WTC11 (cell line): ENCODE measurements around the gene FFAR1.

Experiments
- AFF4 ChIP-seq: sonication (generic); formaldehyde crosslinking; IDR thresholded peaks from 2 replicates; pipeline ENCODE4 v1.8.1; 2023; ENCODE audit warnings: mild to moderate bottlenecking, missing genetic modification reagents, borderline replicate concordance
- ATF2 ChIP-seq: sonication (generic); formaldehyde crosslinking; IDR thresholded peaks from 2 replicates; pipeline ENCODE4 v1.8.1; 2022; ENCODE audit warnings: low read depth, missing genetic modification reagents, borderline replicate concordance
- CBFB ChIP-seq: sonication (generic); formaldehyde crosslinking; IDR thresholded peaks from 2 replicates; pipeline ENCODE4 v1.8.1; 2022; ENCODE audit warnings: mild to moderate bottlenecking, low read depth, missing genetic modification reagents
- HMGA2 ChIP-seq: fragments of 250-450 bp; sonication (Bioruptor Pico); IDR thresholded peaks from 2 replicates; pipeline ENCODE4 v1.4.0; 2021; ENCODE audit warnings: mild to moderate bottlenecking, moderate library complexity
- KAT7 ChIP-seq: sonication (generic); formaldehyde crosslinking; IDR thresholded peaks from 2 replicates; pipeline ENCODE4 v1.8.1; 2023; ENCODE audit warnings: missing genetic modification reagents, mild to moderate bottlenecking, borderline replicate concordance
- MXD4 ChIP-seq: fragments of 250-450 bp; sonication (Bioruptor Pico); IDR thresholded peaks from 2 replicates; pipeline ENCODE4 v1.8.0; 2021; ENCODE audit warnings: mild to moderate bottlenecking, moderate library complexity, borderline replicate concordance
- NFYB ChIP-seq: sonication (generic); formaldehyde crosslinking; conservative IDR thresholded peaks from 2 replicates; pipeline ENCODE4 v1.8.0; 2022; ENCODE audit warnings: low read depth, missing genetic modification reagents
- NR1H2 ChIP-seq: sonication (generic); formaldehyde crosslinking; IDR thresholded peaks from 2 replicates; pipeline ENCODE4 v1.9.0; 2021; ENCODE audit warnings: mild to moderate bottlenecking, moderate library complexity, missing genetic modification reagents
- NR2C2 ChIP-seq: sonication (generic); formaldehyde crosslinking; IDR thresholded peaks from 2 replicates; pipeline ENCODE4 v1.8.0; 2022; ENCODE audit warnings: mild to moderate bottlenecking, missing genetic modification reagents
- SP1 ChIP-seq: sonication (generic); formaldehyde crosslinking; conservative IDR thresholded peaks from 2 replicates; pipeline ENCODE4 v1.8.1; 2022; ENCODE audit warnings: missing genetic modification reagents
- ZNF138 ChIP-seq: sonication (generic); formaldehyde crosslinking; conservative IDR thresholded peaks from 2 replicates; pipeline ENCODE4 v1.8.1; 2022; ENCODE audit warnings: mild to moderate bottlenecking, moderate library complexity, missing genetic modification reagents
- ZNF416 ChIP-seq: fragments of 250-450 bp; sonication (Bioruptor Pico); IDR thresholded peaks from 2 replicates; pipeline ENCODE4 v1.9.0; 2021; ENCODE audit warnings: mild to moderate bottlenecking, inconsistent platforms
- TF ChIP-seq, protein P1 (sequence below): fragments of 200-600 bp; IDR thresholded peaks from 2 replicates; pipeline ENCODE4 v1.8.0; 2022; ENCODE audit warnings: antibody characterized with exemption
- TF ChIP-seq, protein P2 (sequence below): sonication (generic); formaldehyde crosslinking; IDR thresholded peaks from 2 replicates; pipeline ENCODE4 v1.8.1; 2022; ENCODE audit warnings: low read depth, mild to moderate bottlenecking, moderate library complexity, missing genetic modification reagents, borderline replicate concordance

- TF ChIP-seq, protein P1, sequence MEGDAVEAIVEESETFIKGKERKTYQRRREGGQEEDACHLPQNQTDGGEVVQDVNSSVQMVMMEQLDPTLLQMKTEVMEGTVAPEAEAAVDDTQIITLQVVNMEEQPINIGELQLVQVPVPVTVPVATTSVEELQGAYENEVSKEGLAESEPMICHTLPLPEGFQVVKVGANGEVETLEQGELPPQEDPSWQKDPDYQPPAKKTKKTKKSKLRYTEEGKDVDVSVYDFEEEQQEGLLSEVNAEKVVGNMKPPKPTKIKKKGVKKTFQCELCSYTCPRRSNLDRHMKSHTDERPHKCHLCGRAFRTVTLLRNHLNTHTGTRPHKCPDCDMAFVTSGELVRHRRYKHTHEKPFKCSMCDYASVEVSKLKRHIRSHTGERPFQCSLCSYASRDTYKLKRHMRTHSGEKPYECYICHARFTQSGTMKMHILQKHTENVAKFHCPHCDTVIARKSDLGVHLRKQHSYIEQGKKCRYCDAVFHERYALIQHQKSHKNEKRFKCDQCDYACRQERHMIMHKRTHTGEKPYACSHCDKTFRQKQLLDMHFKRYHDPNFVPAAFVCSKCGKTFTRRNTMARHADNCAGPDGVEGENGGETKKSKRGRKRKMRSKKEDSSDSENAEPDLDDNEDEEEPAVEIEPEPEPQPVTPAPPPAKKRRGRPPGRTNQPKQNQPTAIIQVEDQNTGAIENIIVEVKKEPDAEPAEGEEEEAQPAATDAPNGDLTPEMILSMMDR = no peak
- no peak for TF ChIP-seq MXD4
- no peak for TF ChIP-seq NR1H2 (CRISPR knock-in tag)
- no peak for TF ChIP-seq ATF2 (CRISPR knock-in tag)
- no peak for TF ChIP-seq ZNF416
- TF ChIP-seq HMGA2 (CRISPR knock-in tag) = no peak
- TF ChIP-seq KAT7 (CRISPR knock-in tag) = no peak
- no peak for TF ChIP-seq SP1 (CRISPR knock-in tag)
- no peak for TF ChIP-seq AFF4 (CRISPR knock-in tag)
- TF ChIP-seq CBFB (CRISPR knock-in tag) = no peak
- TF ChIP-seq, protein P2, sequence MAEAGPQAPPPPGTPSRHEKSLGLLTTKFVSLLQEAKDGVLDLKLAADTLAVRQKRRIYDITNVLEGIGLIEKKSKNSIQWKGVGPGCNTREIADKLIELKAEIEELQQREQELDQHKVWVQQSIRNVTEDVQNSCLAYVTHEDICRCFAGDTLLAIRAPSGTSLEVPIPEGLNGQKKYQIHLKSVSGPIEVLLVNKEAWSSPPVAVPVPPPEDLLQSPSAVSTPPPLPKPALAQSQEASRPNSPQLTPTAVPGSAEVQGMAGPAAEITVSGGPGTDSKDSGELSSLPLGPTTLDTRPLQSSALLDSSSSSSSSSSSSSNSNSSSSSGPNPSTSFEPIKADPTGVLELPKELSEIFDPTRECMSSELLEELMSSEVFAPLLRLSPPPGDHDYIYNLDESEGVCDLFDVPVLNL (CRISPR knock-in tag) = no peak
- TF ChIP-seq ZNF138 (CRISPR knock-in tag) = no peak
- TF ChIP-seq NFYB (CRISPR knock-in tag) = no peak
- no peak for TF ChIP-seq NR2C2 (CRISPR knock-in tag)
These were observed 32.7 kb upstream of the FFAR1 start for GRCh38 chr19:35314858-35315470.
